NCI-H2227 treated with DMSO at 0.1 percent for 48 hours (cell line): ENCODE data around the gene RPP14.
"Not testable (repeated sequence)": the region's sequence is repeated elsewhere in the genome, so short reads cannot be mapped to it uniquely, and the experiment has no call there.

Source experiments
- DNase-seq: peaks from one replicate; lab custom pipeline; 2025; lab: John Stamatoyannopoulos, UW

The RPP14 gene

DNA sequence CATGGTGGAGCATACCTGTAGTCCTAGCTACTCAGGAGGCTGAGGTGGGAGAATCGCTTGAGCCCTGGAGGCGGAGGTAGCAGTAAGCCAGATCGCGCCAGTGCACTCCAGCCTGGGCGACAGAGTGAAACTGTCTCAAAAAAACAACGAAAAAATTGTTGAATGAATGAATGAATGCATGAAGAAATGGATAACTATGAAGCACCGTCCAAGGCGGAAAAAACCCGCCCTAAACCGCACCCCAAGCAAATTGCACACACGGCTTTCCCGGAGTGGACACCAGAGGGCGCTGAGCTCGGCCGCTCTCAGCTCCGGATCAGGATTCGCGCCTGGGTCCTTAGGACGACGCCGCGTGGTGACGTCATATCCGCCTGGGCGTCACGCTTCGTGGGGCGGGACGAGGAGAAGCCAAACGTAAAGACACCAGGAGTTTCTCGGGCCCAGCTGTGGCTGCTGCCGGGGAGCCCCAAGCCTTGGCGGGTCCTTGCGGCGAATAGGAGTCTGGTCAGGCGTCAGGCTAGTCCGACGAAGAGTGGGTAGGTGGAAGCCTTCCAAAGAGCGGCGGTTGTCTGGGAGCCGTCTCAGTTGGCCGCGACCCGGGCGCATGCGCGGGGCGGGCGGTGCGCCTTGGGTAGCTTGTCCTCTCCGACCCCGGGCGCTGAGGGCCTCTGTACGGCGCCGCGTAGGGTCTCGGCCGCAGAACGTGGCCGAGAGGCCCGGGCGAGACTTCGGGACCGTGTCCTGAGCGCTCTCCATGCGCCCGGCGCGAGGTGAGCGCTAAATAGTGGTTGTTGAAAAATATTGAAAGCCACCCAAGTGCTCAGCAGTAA is at the start of gene RPP14, which contains the start of gene HTD2:
TSS of gene RPP14 (plus strand) at position 364 of the 830 bp plus-strand sequence. CDS start 4,085 bp downstream, outside the sequence.
TSS of gene HTD2 (plus strand) at position 639 of the 830 bp plus-strand sequence. CDS start 11,094 bp downstream, outside the sequence.
- peak; percentile 91 for DNase-seq

DNA sequence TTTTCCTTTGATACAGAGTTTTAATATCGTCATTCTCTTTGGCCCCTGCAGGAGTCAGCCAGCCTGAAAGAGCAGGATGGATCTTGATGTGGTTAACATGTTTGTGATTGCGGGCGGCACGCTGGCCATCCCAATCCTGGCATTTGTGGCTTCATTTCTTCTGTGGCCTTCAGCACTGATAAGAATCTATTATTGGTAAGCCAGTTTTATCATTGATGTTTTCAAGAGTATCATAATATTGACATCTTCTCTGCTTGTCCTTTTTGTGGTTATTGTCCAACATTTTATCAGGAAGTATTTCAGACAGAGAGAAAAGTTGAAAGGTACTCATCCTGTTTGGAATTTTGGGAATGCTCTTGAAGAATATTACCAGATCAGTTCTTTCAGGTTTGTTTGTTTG is 49.5 kb upstream of the RPP14 start:
- no peak for DNase-seq

GRCh38 chr3:58258392-58259055 is 47.5 kb upstream of the RPP14 start:
- DNase-seq, result no peak

GRCh38 chr3:58260261-58260731 is 45.7 kb upstream of the RPP14 start:
- DNase-seq, result no peak

GRCh38 chr3:58260733-58261132 is 45.3 kb upstream of the RPP14 start:
- no peak for DNase-seq

GRCh38 chr3:58261954-58262666 is 43.9 kb upstream of the RPP14 start:
- no peak for DNase-seq

DNA sequence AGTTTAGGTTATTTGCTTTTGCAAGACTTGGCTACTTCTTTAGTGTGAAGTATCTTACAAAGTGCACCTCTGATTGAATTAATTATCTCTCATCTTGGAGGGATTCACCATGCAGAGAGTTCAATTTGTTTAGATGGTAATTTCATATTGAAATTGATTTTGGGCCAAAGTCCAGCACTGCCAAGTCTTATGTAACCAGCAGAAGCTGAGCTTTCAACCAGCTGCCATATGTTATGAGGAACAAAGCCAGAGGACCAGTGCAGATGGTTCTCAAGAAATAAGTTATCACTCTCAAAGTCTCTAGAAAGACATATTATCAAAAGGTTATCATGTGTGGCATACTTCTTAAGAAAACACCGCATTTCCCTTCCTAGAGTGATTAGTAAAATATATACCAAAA is 39.5 kb upstream of the RPP14 start:
- no peak for DNase-seq

DNA sequence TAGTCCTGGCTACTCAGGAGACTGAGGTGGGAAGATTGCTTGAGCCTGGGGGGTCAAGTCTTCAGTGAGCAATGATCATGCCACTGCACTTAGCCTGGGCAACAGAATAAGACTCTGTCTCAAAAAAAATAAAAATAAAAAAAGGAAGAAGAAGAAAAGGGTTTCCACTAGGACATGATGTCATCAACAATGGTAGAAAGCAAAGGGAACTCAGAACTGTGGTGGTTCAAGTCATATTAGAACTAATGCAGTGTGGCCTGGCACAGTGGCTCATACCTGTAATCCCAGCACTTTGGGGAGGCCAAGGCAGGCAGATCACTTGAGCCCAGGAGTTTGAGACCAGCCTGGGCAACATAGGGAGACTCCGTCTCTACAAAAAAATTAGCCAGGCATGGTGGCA is 38.5 kb upstream of the RPP14 start:
- not testable (repeated sequence) for DNase-seq

GRCh38 chr3:58269356-58269755 is 36.7 kb upstream of the RPP14 start:
- no peak for DNase-seq

GRCh38 chr3:58270485-58270884 is 35.6 kb upstream of the RPP14 start:
- DNase-seq, result no peak

GRCh38 chr3:58271901-58272501 is 34.0 kb upstream of the RPP14 start:
- no peak for DNase-seq

DNA sequence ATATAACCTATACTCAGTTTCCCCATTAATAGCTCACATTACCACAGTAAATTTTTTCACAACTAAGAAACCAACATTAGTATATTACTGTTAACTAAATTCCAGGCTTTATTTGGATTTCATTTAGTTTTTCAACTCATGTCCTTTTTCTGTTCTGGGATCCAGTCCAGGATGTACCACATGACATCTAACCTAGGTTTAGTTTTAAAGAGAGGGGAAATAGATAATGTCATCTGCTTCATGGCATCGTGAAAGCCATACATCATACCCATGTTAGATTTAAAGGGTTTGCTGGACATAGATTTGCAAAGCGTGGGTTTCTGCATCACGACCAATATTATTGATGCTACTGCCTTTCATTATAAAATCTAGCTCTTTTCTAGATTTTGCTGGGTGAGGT is 33.2 kb upstream of the RPP14 start:
- no peak for DNase-seq

GRCh38 chr3:58273362-58273761 is 32.7 kb upstream of the RPP14 start:
- not testable (repeated sequence) for DNase-seq

DNA sequence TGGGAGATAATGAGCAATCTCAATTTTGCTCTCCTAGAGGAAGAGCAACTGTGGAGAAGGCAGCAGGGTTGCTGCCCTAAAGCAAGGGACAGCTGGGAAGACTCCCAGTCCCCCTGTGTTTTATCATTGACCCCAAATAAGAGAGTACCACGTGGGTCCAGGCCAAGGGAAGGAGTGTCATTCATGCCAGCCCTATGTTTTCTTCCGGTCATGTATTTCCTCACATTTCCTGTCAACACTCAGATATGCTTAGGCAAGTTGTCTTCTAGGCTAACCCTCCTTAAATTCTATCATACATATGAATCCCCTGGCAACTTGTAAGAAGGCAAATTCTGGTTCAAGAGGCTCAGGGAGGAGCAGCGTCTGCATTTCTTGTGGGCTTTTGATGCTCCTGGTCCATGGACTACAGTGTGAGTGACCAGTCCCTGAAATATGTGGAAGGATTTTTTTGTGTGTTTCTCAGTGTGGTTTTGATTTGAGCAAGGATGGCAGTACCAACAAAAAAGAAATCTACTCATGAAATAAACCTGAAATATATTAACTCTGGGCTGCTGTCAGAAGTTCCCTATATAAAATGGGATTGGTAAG is 31.9 kb upstream of the RPP14 start:
- no peak for DNase-seq

GRCh38 chr3:58281069-58281468 is 25.0 kb upstream of the RPP14 start:
- DNase-seq, result no peak

GRCh38 chr3:58285334-58285733 is 20.7 kb upstream of the RPP14 start:
- DNase-seq, result no peak

- DNase-seq, result no peak
Observed at GRCh38 chr3:58287354-58287753, 18.7 kb upstream of the RPP14 start.

DNA sequence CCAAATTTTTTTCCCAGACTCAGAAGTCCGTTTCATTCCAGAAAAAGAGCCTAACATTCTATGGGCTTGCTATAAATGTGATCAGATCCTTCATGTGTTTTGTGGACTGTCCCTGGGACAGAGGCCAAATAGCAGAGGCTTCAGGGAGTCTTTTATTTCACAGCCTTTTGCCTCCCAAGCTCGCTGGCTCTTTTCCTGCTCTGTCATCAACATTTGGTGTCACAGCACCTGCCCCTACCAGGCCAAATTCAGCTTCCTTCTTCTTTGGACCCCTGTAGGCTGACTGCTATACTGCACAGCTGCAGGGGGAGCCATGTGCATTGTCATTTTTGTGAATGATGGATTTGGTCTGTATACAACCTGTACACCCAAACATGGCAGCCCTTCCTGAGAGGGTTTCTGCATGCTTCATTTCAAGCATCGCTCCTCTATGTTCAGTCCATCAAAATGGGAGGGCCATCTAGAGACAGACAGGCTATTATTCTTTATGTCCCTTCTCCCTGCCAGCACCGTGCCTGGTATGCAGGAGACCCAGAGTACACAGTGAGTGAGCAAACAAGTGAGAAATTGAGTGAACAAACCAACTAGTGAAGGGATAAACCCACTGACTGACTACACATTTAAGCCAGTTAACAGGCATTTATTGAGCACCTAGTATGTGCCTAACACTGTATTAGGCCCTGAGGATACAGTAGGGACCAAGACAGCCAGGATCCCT is 17.9 kb upstream of the RPP14 start:
- DNase-seq, result no peak

GRCh38 chr3:58288964-58289613 is 17.0 kb upstream of the RPP14 start:
- not testable (repeated sequence) for DNase-seq

DNA sequence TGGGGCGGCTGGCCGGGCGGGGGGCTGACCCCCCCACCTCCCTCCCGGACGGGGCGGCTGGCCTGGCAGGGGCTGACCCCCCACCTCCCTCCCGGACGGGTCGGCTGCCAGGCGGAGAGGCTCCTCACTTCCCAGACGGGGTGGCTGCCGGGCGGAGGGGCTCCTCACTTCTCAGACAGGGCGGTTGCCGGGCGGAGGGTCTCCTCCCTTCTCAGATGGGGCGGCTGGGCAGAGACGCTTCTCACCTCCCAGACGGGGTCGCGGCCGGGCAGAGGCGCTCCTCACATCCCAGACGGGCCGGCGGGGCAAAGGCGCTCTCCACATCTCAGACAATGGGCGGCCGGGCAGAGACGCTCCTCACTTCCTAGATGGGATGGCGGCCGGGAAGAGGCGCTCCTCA is 15.6 kb upstream of the RPP14 start:
- DNase-seq, result not testable (repeated sequence)
